Ascending aorta (tissue), 2 donors: ENCODE results near the gene LRRC42. TPM values are rescaled to one million over a fixed set of nuclear protein-coding genes. Genes with fewer than 3 reads are reported as not detected.
"Not testable (repeated sequence)": the region's sequence is repeated elsewhere in the genome, so short reads cannot be mapped to it uniquely, and the experiment has no call there.

ENCODE experiments used
- DNase-seq, 2 donors: peaks; one replicate each; pipeline ENCODE4 v3.0.0-alpha.2; 2019; ENCODE audit warnings: low spot score in 2 of 2
- H3K27ac ChIP-seq, 2 donors: fragments of 200-600 bp; sonication (generic); one replicate each; pipeline ENCODE4 v1.5.1; 2016 to 2017; ENCODE audit warnings: mild to moderate bottlenecking in 1 of 2
- H3K27me3 ChIP-seq: fragments of 200-600 bp; sonication (generic); one replicate; pipeline ENCODE4 v1.5.1; 2017
- H3K36me3 ChIP-seq, 2 donors: fragments of 200-600 bp; sonication (generic); one replicate each; pipeline ENCODE4 v1.5.1; 2016
- H3K4me1 ChIP-seq, 2 donors: fragments of 200-600 bp; sonication (generic); one replicate each; pipeline ENCODE4 v1.5.1; 2016 to 2017; ENCODE audit warnings: mild to moderate bottlenecking in 1 of 2
- H3K4me3 ChIP-seq, 2 donors: fragments of 200-600 bp; sonication (generic); one replicate each; pipeline ENCODE4 v1.5.1; 2016 to 2017; ENCODE audit warnings: mild to moderate bottlenecking in 1 of 2
- H3K9me3 ChIP-seq, 2 donors: fragments of 200-600 bp; sonication (generic); one replicate each; pipeline ENCODE4 v1.5.1; 2016
- CTCF ChIP-seq, 3 experiments: fragments of 200-600 bp in 2 of 3; fragments of 450-650 bp in 1 of 3; sonication (generic) in 2 of 3; IDR thresholded peaks; one replicate each; pipeline ENCODE4 v1.5.1; 2016 to 2019; ENCODE audit warnings: antibody characterized with exemption in 3 of 3, mild to moderate bottlenecking in 1 of 3, moderate library complexity in 1 of 3
- intact Hi-C: fragments of 100-400 bp; cut with DNase I; formaldehyde crosslinking; loops from one replicate; pipeline ENCODE4 v1.15.1; 2023
- total RNA-seq: library from RNA; depleted of rRNA; stranded (reverse); fragments of >200 nt; gene quantifications from one replicate; pipeline ENCODE4 v1.1.0, GENCODE V29; 2016

The LRRC42 gene
- total RNA-seq, 1 donor from 2014 or later = 28.2 TPM

- Histone ChIP-seq H3K4me1 (no peaks in the 10 kb centered on the region), H3K27ac (no peak overlapping the region), H3K27me3 (no peaks in the 10 kb centered on the region), H3K4me3 (no peak overlapping the region), H3K9me3 (no peaks in the 10 kb centered on the region), H3K36me3 (no peaks in the 10 kb centered on the region)
- no peak for TF ChIP-seq CTCF (IDR thresholded peaks at IDR 0.05)
- no peak for DNase-seq
- intact Hi-C loops = no loop called here
Observed at GRCh38 chr1:53984726-53985125, 38.6 kb downstream of the LRRC42 start.

- Histone ChIP-seq H3K27ac (no peak overlapping the region), H3K9me3 (no peaks in the 10 kb centered on the region), H3K36me3 (no peaks in the 10 kb centered on the region), H3K4me1 (no peaks in the 10 kb centered on the region), H3K27me3 (no peaks in the 10 kb centered on the region), H3K4me3 (no peak overlapping the region)
- no peak for TF ChIP-seq CTCF (IDR thresholded peaks at IDR 0.05)
- DNase-seq = no peak
- intact Hi-C loops = no loop called here
Observed at GRCh38 chr1:53986458-53986857, 40.3 kb downstream of the LRRC42 start.

- no peaks in the 10 kb centered on the region for H3K9me3 ChIP-seq
- H3K27ac ChIP-seq = no peak overlapping the region
- DNase-seq = no peak
- intact Hi-C loops = no loop called here
- H3K36me3 ChIP-seq = no peaks in the 10 kb centered on the region
- H3K4me3 ChIP-seq = no peak overlapping the region
- H3K4me1 ChIP-seq = no peaks in the 10 kb centered on the region
- no peak for TF ChIP-seq CTCF (IDR thresholded peaks at IDR 0.05)
- no peaks in the 10 kb centered on the region for H3K27me3 ChIP-seq
Observed at GRCh38 chr1:53987880-53988279, 41.7 kb downstream of the LRRC42 start.

GRCh38 chr1:53992085-53992874, 46.1 kb downstream of the LRRC42 start:
- H3K27ac ChIP-seq = no peak overlapping the region
- intact Hi-C loops = no loop called here

GRCh38 chr1:53994516-53994915, 48.4 kb downstream of the LRRC42 start:
- H3K4me3 ChIP-seq, H3K36me3 ChIP-seq, H3K9me3 ChIP-seq, H3K27me3 ChIP-seq, H3K4me1 ChIP-seq, H3K27ac ChIP-seq, DNase-seq, intact Hi-C loops: not testable (repeated sequence)

More at GRCh38 chr1:53992085-53992874, 46.1 kb downstream of the LRRC42 start:
- H3K4me1 ChIP-seq = no peaks in the 10 kb centered on the region
- H3K36me3 ChIP-seq = no peaks in the 10 kb centered on the region
- DNase-seq = no peak
- H3K4me3 ChIP-seq = no peak overlapping the region
- no peak for TF ChIP-seq CTCF (IDR thresholded peaks at IDR 0.05)
- no peaks in the 10 kb centered on the region for H3K9me3 ChIP-seq
- no peaks in the 10 kb centered on the region for H3K27me3 ChIP-seq

GRCh38 chr1:53995683-53996082, 49.5 kb downstream of the LRRC42 start:
- TF ChIP-seq CTCF (IDR thresholded peaks at IDR 0.05) = no peak

More at GRCh38 chr1:53995683-53996082, 49.5 kb downstream of the LRRC42 start:
- DNase-seq = no peak
- Histone ChIP-seq H3K4me3 (no peak overlapping the region), H3K36me3 (no peaks in the 10 kb centered on the region), H3K27me3 (no peaks in the 10 kb centered on the region), H3K27ac (no peak overlapping the region), H3K4me1 (no peaks in the 10 kb centered on the region), H3K9me3 (no peaks in the 10 kb centered on the region)
- intact Hi-C loops = no loop called here
